Lung microvascular endothelial cell (primary cell): ENCODE results near the gene PRRC2C. TPM values are rescaled to one million over a fixed set of nuclear protein-coding genes. Genes with fewer than 3 reads are reported as not detected.
A peak's percentile ranks its signal among the peaks of the same experiment; 100 is the strongest.

Source experiments
- DNase-seq, 2 donors: peaks; one replicate each; pipeline versions ENCODE4 v3.0.0 to v3.0.0-alpha.2; 2010; ENCODE audit warnings: low read depth in 2 of 2
- total RNA-seq: library from RNA; depleted of rRNA; stranded (reverse); fragments of >200 nt; gene quantifications from 2 replicates; pipeline ENCODE4 v1.2.1, GENCODE V29; 2014

PRRC2C gene
- total RNA-seq, 1 donor from 2014 or later, result 34.5 TPM

DNA sequence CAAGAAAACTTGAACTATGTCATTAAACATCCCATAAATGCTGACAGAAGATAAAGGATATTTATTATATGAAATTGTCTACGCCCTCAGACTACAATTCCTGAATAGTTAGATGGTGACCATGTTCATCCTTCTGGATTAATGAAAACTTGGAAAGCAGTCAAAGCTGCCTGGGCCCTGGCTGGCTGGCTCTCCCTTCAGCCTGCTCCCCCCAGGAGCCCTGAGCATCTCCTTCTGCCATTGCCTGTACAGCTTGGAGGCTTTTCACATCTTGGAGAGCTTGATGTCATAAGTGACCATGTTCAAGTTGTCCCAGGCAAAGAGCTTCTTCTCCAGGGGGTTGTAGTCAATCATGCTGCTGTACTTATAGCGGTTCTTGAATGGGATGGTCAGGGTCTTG, 150.3 kb downstream of the PRRC2C start:
- no peak for DNase-seq

DNA sequence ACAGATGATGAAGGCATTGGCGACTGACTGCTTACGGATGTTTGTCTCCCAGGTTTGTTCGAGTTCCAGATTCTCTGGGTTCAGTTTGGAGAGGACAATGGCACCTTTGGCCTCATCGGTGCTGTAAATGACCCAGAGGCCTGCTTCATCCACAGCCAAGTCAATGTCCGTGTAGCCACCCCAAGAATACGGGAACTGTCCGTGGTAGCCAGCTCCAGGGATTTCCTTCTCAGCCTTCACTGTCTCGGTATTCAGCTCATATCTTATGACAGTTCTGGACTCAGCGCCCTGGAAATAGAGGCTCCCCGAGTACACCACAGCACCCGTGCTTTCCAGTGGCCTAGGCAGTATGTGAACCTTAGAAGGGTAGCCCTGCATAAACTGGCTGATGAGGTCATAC, 150.8 kb downstream of the PRRC2C start:
- DNase-seq, result peak in 1 of 2 donors; percentile 8

GRCh38 chr1:171637928-171638576, 152.7 kb downstream of the PRRC2C start:
- DNase-seq, result peak in 1 of 2 donors; percentile 23

DNA sequence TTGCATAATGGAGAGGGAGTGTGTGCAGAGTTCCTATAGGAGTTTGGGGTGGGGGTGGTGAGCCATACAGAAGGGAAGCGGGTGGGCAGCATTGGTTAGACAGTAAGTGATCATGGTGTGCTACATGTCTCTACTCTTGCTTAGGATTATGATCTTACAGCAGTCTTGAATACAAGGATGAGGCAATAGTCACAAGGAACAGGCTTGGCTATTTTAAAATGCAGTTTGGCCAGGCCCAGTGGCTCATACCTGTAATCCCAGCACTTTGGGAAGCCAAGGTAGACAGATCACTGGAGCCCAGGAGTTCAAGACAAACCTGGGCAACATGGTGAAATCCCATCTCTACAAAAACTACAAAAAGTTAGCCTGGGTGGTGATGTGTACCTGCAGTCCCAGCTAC, 154.9 kb downstream of the PRRC2C start:
- DNase-seq, result no peak

DNA sequence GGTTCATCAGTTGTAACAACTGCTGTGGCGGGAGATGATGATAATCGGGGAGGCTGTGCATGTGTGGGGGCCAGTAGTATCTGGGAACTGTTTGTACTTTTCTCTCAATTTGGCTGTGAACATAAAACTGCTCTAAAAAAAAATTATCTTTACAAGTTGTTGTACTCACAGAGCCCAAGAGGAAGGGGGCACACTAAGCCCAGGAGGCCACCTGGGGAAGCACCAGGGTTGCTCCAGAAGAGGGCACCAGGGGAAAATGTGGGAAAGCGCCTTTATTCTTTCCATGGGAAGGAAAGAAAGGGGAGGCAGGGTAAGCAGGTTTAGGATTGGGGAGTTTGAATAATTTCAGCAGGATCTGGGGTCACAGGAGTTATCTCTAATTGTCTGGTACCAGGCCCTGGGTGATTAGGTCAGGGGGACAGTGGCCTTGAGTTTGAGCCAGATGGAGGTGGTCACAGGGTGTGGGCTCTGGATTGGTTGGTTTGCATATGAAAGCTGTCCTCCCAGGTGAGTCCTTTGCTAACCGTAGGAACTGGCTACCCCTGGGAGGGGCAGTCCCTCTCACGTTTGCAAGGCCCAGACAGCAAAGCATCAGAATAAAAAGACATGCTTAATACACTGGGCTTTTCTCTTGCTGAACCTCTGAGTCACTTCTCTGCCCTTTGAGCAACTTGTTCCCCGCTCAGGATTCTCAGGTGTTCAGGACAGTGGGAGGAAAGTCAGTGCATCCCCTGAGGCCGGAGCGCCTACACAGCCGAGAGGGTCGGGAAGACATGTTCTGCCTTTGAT, 155.9 kb downstream of the PRRC2C start:
- no peak for DNase-seq

GRCh38 chr1:171642197-171642596, 156.9 kb downstream of the PRRC2C start:
- no peak for DNase-seq

Other genes with a start within 250 kb of the PRRC2C start
- not detected in 2 replicates for gene FMO1, start 237.0 kb upstream of the PRRC2C start, total RNA-seq
- 0.79 and 1.1 TPM in 2 replicates for gene FMO4, start 171.3 kb upstream of the PRRC2C start, total RNA-seq
- gene MYOCOS, start 136.7 kb downstream of the PRRC2C start, total RNA-seq, result not detected in 2 replicates
- not detected in 2 replicates for gene MYOC, start 167.2 kb downstream of the PRRC2C start, total RNA-seq